ENCODE results near the gene STK24.

Gene STK24

DNA sequence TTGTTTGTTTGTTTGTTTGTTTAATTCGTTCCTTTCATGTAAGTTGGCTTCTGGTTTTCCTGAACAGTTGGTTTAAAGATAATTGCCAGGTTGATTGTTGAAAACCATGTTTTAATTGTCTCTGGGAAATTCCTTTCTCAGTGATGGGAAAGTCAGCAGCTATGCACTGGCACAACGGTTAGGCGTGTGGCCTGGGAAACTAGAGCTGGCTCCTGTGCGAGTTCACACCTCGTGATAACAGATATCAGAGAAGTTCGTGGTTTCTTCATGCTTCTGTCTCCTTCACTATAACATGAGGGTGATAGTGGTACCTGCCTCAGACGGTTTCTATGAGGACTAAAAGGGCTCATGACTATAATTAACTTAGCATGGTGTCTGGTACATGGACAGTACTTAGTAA, 153.5 kb downstream of the STK24 start:
- no peaks in the 10 kb centered on the region for H3F3A ChIP-seq (ENCODE audit: insufficient read depth)
- H3K27me3 ChIP-seq (ENCODE audit: low read length), result no peaks in the 10 kb centered on the region
- H3K4me3 ChIP-seq (ENCODE audit: insufficient read depth, low read length, poor library complexity, severe bottlenecking), result no peak overlapping the region
- H3K36me3 ChIP-seq (ENCODE audit: low read length), result no peaks in the 10 kb centered on the region
- no peaks in the 10 kb centered on the region for H3K9me3 ChIP-seq (ENCODE audit: insufficient read depth, low read length)
- no peak for TF ChIP-seq EZH2phosphoT487 (conservative IDR thresholded peaks at IDR 0.05; ENCODE audit: low read length)
- TF ChIP-seq, protein P1, sequence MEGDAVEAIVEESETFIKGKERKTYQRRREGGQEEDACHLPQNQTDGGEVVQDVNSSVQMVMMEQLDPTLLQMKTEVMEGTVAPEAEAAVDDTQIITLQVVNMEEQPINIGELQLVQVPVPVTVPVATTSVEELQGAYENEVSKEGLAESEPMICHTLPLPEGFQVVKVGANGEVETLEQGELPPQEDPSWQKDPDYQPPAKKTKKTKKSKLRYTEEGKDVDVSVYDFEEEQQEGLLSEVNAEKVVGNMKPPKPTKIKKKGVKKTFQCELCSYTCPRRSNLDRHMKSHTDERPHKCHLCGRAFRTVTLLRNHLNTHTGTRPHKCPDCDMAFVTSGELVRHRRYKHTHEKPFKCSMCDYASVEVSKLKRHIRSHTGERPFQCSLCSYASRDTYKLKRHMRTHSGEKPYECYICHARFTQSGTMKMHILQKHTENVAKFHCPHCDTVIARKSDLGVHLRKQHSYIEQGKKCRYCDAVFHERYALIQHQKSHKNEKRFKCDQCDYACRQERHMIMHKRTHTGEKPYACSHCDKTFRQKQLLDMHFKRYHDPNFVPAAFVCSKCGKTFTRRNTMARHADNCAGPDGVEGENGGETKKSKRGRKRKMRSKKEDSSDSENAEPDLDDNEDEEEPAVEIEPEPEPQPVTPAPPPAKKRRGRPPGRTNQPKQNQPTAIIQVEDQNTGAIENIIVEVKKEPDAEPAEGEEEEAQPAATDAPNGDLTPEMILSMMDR (IDR thresholded peaks at IDR 0.05; ENCODE audit: insufficient read depth, low read length, poor library complexity, severe bottlenecking), result no peak
- no peaks in the 10 kb centered on the region for H4K20me1 ChIP-seq (ENCODE audit: low read depth, low read length)
- no peak overlapping the region for H3K27ac ChIP-seq (ENCODE audit: low read depth, low read length)
- no peak overlapping the region for H3K4me2 ChIP-seq (ENCODE audit: low read depth, low read length, poor library complexity, severe bottlenecking)
- H2AFZ ChIP-seq (ENCODE audit: low read depth, low read length, severe bottlenecking), result no peak overlapping the region
- no peaks in the 10 kb centered on the region for H3K9me2 ChIP-seq (replicated peaks; ENCODE audit: insufficient read depth, low read length)
- H3K9ac ChIP-seq (ENCODE audit: low read length), result no peak overlapping the region
- H3K79me2 ChIP-seq (ENCODE audit: insufficient read depth, low read length), result no peaks in the 10 kb centered on the region

DNA sequence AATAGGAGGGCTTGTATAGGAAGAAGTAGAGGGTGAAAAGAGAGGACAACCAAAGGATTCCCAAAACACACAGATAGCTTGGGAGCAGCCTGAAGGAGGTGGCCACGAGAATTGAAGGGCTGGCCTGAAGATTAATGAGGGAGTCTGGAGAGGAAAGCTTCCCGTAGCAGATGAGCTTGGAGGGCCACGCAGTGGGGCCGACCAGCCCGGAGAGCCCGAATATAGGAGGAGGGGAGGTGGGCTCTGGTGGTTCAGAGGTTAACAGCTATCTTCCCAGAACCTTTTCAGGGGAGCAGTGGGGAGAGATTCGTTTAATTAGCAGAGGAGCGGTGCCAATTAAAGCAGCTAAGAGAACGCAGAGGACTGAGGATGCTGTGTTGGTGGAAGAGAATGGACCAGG, 154.9 kb downstream of the STK24 start:
- H2AFZ ChIP-seq (ENCODE audit: low read depth, low read length, severe bottlenecking), result no peak overlapping the region
- H3K36me3 ChIP-seq (ENCODE audit: low read length), result no peaks in the 10 kb centered on the region
- no peaks in the 10 kb centered on the region for H3F3A ChIP-seq (ENCODE audit: insufficient read depth)
- no peak overlapping the region for H3K4me3 ChIP-seq (ENCODE audit: insufficient read depth, low read length, poor library complexity, severe bottlenecking)
- no peak overlapping the region for H3K9ac ChIP-seq (ENCODE audit: low read length)
- H3K9me3 ChIP-seq (ENCODE audit: insufficient read depth, low read length), result no peaks in the 10 kb centered on the region
- H3K4me2 ChIP-seq (ENCODE audit: low read depth, low read length, poor library complexity, severe bottlenecking), result no peak overlapping the region
- no peak overlapping the region for H3K27ac ChIP-seq (ENCODE audit: low read depth, low read length)
- TF ChIP-seq EZH2phosphoT487 (conservative IDR thresholded peaks at IDR 0.05; ENCODE audit: low read length), result no peak
- TF ChIP-seq, protein P1 (IDR thresholded peaks at IDR 0.05; ENCODE audit: insufficient read depth, low read length, poor library complexity, severe bottlenecking), result no peak
- no peaks in the 10 kb centered on the region for H3K9me2 ChIP-seq (replicated peaks; ENCODE audit: insufficient read depth, low read length)
- H3K79me2 ChIP-seq (ENCODE audit: insufficient read depth, low read length), result no peaks in the 10 kb centered on the region
- no peaks in the 10 kb centered on the region for H3K27me3 ChIP-seq (ENCODE audit: low read length)
- no peaks in the 10 kb centered on the region for H4K20me1 ChIP-seq (ENCODE audit: low read depth, low read length)

DNA sequence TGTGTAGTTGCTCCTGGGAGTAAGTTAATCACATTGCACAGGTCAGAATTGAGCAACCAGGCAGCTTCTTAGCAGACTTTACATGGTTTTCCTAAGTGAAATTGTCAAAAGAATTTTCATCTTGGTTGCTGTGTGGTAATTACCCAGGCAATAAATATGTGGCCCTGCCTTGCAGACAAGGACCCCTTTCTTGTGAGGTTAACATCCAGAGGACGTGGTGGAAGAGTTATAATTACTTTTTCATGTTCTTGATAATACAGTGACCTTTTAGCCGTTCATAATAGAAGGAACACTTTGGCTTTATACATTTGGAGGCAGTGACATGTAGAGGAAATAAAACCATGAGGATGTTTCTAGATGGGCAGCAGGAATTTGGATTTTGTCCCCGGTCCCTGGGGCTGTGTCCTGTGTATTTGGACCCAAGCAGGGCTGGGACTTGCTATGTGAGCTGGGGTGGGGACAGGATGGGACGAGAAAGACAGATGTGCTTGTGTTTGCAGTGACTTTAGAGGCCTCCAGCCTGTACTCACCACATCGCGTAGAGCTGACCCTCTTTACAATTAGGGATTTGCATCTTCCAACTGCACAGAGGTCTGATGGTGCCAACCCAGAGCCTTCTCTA, 156.2 kb downstream of the STK24 start:
- no peaks in the 10 kb centered on the region for H4K20me1 ChIP-seq (ENCODE audit: low read depth, low read length)
- H3K9me2 ChIP-seq (replicated peaks; ENCODE audit: insufficient read depth, low read length), result no peaks in the 10 kb centered on the region
- TF ChIP-seq EZH2phosphoT487 (conservative IDR thresholded peaks at IDR 0.05; ENCODE audit: low read length), result no peak
- TF ChIP-seq, protein P1 (IDR thresholded peaks at IDR 0.05; ENCODE audit: insufficient read depth, low read length, poor library complexity, severe bottlenecking), result no peak
- H3K27ac ChIP-seq (ENCODE audit: low read depth, low read length), result no peak overlapping the region
- no peak overlapping the region for H3K4me3 ChIP-seq (ENCODE audit: insufficient read depth, low read length, poor library complexity, severe bottlenecking)
- no peaks in the 10 kb centered on the region for H3K36me3 ChIP-seq (ENCODE audit: low read length)
- H3K4me2 ChIP-seq (ENCODE audit: low read depth, low read length, poor library complexity, severe bottlenecking), result no peak overlapping the region
- no peaks in the 10 kb centered on the region for H3K79me2 ChIP-seq (ENCODE audit: insufficient read depth, low read length)
- no peaks in the 10 kb centered on the region for H3F3A ChIP-seq (ENCODE audit: insufficient read depth)
- H2AFZ ChIP-seq (ENCODE audit: low read depth, low read length, severe bottlenecking), result no peak overlapping the region
- no peaks in the 10 kb centered on the region for H3K9me3 ChIP-seq (ENCODE audit: insufficient read depth, low read length)
- H3K9ac ChIP-seq (ENCODE audit: low read length), result no peak overlapping the region
- no peaks in the 10 kb centered on the region for H3K27me3 ChIP-seq (ENCODE audit: low read length)

Measured in SU-DHL-6 (cell line).